Activated T-helper 1 cell treated with Interleukin-2 at 50 U/mL for 16 hours (primary cell): Measurements from ENCODE around the gene RNF40.
A peak's percentile ranks its signal among the peaks of the same experiment; 100 is the strongest.

Experiments used
- DNase-seq: peaks from one replicate; pipeline ENCODE4 v3.0.0-alpha.2; 2020; ENCODE audit warnings: low read depth

RNF40 gene

DNA sequence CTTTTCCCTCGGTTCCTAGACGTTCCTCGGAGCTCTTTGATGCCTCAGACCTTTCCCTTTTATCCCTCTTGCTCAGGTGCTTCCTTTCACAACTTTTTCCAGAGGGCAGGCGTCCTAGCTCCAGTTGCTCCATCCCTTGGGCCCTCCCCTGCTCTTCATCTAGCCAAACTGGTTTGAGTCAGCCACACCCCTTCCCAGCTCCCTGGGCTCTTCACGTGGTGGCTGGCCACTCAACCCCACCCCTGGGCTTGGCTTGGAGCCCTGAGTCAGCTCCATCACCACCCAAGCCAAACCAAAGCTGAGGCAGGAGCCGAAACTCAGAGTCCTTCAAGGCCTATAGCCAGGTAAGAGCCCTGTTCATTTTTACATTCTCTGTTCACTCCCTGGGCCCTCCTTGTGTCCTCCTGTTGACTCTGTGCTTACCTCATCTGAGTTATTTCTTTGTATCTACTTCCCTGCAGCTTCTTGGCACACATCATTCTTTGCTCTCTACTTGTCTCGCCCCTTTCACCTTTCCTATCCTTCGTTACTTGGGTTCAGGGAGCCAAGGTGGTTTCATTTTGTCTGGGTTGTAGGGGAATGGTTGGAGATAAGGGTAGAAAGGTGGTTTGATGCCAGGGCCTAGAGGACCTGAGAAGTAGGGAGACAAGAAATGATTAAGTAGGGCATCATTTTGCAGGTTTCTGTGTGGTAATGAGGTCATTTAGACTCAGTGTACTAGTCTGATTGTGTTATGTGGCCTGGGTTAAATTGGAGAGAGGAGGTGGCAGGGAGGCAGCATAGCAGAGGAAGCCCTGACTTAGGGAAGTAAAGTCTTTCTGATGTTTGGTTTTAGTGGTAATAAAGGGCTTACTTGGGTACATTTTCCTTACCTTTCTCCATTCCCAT lies 21.5 kb upstream of the RNF40 start:
- DNase-seq = no peak

DNA sequence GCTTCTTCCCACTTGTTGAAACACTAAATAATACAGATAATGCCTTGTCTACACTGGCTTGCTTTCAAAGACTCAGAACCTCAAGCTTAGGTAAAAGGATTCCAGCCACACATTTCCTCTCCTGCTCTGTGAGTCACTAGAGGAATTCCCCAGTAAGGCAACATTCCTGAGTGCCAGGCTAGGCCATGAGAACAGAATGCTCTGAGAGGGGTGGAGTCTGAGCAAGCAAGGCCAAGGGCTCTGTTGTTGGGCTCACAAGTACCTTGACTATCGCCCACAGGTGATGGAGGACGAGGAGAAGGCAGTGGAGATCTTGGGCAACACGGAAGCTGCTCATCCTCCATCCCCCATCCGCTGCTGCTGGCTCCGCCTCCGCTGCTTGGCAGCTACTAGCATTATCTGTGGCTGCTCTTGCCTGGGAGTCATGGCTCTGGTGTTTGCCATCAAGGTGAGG lies 20.6 kb upstream of the RNF40 start:
- no peak for DNase-seq

DNA sequence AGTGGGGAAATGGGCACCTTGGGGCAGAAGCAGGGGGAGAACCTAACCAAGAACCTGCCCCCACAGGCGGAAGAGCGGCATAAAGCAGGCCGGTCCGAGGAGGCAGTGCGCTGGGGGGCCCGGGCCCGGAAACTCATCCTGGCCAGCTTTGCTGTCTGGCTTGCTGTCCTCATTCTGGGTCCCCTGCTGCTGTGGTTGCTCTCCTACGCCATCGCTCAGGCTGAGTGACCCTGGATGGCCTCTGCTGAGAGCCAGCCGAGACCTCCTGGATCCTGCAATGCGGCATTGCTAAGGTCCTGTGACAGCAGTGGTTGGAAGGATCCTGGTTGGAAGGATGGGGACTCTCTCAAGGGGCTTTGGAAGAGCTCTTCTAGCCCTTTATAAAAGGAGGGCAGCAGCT lies 18.4 kb upstream of the RNF40 start:
- no peak for DNase-seq

DNA sequence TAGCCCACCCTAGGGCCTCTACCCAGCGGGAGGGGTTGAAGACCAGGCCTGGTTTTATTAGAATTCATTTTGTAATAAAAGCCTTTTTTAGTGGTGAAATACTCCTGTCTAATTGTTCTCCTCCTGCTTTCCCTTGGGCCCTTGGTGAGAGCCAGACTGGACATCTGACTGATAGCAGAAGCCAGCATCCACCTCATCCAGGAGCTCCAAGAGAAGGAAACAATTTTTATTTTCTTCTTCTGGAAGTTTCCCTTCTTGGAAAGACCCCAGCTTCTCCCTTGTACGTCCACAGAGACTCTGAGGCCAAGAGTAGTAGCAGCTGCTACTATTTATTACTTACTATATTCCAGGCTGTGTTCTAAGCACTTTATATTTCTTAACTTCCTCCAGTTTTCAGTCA lies 17.9 kb upstream of the RNF40 start:
- no peak for DNase-seq

DNA sequence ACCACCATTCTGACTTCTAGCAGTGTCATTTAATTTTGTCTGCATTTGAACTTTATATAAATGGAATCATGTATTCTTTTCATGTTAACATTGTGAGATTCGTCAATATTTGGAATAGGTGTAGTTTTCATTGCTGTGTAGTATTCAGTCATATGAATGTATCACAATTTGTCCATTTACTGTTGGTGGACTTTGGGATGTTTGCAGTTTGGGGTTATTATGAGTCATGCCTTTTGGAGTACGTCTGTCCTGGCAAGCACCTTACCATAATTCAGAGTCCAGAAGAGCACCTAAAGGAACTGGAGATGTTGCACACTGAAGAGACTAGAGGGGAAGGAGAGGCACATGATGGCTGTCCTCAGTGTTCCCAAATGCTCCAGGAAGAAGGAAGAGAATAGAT lies 17.0 kb upstream of the RNF40 start:
- no peak for DNase-seq

DNA sequence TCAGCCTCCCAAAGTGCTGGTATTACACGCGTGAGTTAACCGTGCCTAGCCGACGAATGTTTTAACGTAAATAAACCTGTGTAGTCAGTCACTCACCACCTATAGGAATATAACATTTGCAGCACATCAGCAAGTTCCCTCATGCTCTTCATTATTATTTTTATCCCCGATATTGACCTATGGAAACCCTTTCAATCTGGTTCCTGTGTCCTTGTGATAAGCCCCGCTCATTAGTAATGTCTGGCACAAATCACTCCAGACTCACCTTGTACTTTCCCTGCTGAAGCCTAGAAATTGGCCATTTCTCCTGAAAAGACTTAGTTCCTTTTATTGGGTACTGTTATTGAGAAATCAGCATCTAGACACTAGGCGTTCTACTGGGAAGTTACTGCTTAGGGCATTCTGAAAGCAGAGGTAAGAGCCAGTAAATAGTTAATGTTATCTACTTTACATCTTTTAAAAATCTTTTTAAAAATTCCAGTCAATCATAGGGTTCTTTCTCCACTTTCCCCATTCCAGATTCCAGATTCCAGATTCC lies 15.4 kb upstream of the RNF40 start:
- DNase-seq = no peak

DNA sequence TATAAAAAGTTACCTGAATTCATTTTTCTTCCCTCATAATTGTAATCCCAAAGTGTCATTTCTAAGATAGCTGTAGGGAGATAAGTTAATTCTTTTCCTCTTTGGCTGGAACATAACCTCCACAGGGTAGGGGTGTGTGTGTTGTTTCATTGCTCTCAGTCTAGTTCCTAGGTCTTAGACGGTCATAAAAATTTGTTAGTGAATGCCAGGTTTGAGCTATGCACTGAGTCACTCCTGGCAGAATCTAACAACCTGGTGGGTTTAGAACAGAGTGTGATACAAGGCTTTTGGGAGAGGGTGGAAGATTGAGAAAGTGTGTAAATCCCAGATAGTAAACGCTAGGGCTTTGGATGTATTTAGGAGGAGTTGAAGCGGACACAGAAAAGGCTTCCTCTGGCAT lies 14.8 kb upstream of the RNF40 start:
- DNase-seq = no peak

DNA sequence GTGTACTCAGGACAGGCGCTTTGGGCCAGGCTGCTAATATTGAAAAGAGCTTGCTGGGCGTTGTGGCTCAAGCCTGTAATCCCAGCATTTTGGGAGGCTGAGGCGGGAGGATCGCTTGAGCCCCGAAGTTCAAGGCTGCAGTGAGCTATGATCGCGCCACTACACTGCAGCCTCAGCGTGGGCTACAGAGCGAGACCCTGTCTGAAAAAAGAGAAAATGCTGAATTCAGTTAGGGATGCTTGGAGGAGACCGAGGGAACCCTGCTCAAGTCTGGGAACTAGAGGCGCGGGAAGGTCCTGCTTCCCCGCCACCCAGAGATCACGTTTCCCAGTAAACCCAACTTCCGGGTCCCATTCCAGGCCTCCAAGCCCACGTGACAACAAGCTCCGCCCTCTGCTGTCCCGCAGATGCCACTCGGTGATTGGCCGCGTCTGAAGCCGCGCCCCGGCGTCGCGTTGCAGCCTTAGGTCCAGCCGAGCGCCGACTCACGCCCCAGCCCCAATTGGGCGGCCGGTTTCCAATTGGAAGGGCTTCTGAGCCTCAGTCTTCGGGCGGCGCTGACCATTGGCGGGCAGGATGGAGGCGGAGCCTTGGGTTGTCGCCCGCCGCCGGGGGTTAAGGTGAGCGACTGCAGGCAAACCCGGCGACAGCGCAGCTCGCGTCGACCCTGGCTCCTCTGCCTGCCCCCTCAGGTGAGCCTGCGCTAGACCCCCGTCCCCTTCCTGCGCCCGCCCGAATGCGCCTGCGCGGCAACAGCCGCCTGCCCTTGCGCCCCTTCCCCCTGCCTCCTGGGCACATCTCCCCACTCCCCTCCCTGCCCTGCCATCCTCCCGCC lies 14.1 kb upstream of the RNF40 start, which contains the start of gene PHKG2:
Gene PHKG2, plus strand, starts transcription at position 627 of the 835 bp plus-strand sequence. CDS start 396 bp downstream, outside the sequence.
- DNase-seq = peak; percentile 95

DNA sequence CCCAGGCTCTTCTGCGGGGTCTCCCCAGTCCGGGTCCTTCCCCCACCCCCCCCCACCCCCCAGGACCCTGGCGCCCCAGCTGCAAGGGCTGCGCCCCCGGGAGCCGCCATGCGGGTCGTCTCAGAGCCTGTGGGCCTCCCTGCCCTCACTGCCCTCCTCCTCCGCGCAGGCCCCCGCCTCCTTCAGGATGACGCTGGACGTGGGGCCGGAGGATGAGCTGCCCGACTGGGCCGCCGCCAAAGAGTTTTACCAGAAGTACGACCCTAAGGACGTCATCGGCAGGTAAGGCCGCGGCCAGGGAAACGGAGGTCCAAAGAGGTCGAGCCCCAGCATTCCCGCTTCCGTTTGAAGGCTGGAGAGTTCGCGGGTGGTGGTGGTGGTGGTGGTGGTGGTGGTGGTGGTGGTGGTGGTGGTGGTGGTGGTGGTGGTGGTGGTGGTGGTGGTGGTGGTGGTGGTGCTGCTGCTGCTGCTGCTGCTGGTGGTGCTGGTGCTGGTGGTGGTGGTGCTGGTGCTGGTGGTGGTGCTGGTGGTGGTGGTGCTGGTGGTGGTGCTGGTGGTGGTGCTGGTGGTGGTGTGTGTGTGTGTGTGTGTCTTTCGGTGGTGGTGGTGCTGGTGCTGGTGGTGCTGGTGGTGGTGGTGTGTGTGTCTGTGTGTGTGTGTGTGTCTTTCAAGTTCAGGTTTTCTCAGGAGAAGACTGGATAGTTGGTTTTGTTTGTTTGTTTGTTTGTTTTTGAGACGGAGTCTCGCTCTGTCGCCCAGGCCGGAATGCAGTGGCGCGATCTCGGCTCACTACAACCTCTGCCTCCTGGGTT lies 13.3 kb upstream of the RNF40 start:
- no peak for DNase-seq

DNA sequence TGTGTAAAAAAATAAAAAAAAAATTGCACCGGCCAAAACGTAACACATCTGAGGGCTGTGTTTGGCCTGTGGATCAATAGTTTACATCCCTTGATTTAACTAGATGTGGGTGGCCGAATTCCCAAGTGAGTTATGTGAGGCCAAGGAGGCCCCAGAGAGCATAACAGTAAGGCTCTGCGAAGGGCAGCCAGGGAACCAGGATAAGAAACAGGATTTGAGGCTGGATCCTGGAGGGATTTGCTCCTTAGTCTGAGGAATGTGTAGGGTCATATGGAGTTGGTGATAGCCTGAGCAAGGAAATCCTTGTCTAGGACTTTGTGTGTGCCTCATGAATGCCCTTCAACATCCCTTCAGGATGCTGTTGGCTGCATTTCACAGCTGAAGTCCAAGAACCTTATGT lies 11.9 kb upstream of the RNF40 start:
- no peak for DNase-seq

DNA sequence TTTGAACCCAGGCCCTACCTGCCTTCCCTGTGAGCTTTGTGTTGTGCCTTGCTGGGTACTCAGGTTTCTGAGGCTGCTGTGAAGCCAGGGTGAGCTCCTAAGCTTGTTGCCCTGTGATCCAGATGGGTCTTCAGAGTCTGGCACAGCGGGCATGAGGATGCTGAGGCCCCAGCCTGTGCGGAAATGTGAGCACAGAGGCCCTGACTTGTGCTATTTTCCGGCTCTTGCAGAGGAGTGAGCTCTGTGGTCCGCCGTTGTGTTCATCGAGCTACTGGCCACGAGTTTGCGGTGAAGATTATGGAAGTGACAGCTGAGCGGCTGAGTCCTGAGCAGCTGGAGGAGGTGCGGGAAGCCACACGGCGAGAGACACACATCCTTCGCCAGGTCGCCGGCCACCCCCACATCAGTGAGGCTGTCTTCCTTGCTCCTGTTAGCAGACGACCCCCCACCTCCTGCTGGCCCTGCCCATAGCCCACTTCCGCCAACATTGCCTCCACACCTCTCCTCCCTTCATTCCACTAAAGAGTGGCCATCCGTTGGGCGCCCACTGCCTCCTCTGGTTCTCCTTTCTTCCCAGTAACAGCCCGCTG lies 11.2 kb upstream of the RNF40 start:
- no peak for DNase-seq

DNA sequence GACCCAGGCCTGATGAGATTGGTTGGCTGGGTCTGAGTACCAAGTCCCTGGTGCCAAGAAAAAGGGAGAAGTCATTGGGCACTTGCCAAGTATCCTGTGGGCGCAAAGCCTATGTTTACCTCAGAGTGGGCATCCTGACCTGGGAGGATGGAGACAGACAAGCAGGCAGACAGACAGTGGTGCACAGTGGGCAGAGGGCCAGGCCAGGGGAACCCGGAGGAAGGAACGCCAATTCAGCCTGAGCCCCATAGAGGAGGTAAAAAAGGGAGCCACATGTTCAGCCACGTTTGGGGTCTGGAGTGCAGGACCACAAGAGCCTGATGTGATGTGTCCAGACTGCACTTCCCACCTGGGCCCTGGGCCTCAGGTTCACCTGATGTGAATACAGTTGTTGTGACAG lies 8.5 kb upstream of the RNF40 start:
- no peak for DNase-seq

DNA sequence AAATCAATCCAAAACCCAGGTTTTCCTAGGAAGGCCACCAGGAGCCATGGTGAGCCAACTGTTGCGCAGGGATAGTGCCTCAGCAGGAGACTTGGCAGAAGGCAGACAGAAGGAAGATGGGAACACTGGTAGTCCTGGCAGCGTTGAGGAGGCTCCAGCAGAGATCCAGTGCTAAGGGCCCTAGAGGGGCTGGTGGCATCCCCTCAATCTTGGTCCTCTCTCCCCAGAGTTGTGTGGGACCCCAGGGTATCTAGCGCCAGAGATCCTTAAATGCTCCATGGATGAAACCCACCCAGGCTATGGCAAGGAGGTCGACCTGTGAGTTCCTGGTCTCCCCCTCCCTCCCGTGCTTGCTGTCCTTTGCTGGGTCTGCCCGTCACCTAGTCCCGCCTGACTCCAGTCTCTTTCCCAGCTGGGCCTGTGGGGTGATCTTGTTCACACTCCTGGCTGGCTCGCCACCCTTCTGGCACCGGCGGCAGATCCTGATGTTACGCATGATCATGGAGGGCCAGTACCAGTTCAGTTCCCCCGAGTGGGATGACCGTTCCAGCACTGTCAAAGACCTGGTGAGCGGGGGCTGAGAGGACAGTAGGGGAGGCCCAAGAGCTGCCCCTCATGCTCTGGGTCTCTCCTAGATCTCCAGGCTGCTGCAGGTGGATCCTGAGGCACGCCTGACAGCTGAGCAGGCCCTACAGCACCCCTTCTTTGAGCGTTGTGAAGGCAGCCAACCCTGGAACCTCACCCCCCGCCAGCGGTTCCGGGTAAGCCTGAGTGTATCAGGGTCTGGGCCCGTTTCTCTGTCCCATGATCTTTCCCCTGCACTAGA lies 6.0 kb upstream of the RNF40 start:
- no peak for DNase-seq

DNA sequence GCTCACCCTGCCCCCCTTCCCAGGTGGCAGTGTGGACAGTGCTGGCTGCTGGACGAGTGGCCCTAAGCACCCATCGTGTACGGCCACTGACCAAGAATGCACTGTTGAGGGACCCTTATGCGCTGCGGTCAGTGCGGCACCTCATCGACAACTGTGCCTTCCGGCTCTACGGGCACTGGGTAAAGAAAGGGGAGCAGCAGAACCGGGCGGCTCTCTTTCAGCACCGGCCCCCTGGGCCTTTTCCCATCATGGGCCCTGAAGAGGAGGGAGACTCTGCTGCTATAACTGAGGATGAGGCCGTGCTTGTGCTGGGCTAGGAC lies 5.4 kb upstream of the RNF40 start:
- no peak for DNase-seq

DNA sequence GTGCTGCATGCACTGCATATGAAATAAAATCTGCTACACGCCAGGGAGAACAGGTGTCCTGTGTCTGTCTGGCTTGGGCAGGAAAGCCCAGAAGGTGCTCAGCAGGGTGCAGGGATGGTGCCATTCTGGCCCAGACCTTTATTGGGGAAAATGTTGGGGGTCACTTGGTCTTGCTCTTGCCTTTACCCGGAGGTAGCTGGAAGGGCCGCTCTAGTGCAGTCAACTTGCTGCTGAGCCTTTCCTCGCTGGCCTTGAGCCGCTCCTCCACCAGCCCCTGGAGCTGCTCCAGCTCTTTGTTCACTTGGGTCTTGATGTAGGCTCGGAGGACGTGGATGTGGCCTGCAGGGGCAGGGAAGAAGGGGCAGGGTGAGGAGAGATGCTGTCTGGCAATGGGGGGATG lies 4.8 kb upstream of the RNF40 start:
- DNase-seq = no peak

DNA sequence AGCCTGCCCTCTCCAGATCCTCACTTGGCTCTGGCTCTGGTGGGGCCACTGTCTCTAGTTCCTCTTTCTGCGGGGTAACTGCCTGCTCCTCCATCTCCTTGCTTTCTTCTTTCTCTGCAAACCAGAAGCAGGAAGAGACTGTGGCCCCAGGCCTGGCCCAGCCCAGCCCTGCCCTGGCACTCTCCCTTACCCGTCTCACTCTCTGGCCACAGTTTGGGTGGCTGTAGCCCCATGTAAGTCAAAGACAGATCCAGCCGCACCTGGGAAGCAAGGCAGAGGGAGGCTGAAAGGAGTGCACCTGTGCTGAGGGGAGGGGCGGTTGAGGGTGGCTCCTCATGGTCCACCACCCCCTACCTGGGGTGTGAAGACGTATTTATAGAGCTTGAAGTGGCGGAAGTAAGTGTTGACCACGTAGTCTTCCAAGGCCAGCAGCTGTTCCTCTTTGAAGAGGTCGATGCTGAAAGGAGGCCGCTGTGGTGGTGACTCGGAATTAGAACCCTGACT lies 3.1 kb upstream of the RNF40 start:
- DNase-seq = no peak

DNA sequence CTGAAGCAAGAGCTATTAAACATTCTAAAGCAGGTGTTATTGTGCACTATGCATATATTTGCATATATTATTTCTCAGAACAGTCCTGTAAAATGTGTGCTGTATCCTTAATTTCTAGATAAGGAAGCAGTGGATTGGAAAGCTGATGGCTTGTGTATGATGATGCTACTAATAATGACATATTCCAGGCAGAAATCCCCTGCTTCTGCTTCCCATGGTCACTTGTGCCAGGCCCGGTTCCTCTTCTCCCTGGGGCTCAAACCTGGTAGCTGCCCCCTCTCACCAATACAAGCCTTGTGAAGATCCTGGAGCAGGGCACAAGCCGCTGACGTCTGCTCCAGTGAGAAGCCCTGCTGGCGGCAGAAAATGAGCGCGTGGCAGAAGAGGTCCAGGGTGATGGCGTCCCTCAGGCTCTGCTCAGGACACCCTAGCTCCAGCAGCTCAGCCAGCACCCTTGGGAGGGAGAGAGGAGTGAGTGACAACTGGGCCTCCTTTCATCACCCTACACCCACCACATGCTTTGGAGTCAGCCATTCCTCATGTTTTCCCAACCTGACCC lies 2.0 kb upstream of the RNF40 start:
- DNase-seq = no peak

DNA sequence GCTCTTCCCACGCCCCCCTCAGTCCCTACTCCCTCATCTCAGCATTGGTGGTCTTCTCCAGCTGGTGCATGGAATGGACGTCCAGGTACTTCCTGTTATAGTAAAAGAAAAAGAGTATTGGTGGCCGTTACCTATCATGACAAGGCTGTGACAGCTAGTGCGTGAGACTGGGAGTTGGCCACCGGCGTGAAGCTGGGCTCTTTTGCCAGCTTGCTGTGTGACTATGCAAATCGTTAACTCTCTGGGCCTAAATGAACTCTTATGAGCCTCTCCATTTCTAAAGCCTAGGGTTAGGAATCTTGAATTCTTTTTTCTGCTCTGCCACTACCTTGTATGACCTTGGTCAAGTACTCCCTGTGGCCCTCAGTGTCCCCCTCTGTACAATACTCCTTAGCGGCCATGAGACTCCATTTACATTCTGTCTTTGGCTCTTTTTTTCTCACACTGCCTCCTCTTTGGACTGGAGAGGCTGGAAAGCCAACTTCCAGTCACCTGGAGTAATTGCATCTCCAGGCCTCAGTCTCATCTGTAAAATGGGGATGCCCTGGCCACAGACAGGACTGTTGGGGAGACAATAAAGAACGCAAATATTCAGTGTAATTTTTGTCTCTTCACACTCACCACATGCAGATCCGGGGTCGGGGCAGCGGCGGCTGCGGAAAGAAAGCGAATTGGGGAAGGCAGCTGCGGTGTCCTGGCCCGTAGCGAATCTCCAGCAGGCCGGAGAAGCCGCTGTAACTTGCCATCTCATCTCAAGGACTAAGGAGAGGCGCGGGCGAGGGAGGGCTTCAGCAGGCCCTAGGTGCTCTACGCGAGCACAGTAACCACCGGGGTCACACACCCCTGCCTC lies 1.3 kb upstream of the RNF40 start:
- no peak for DNase-seq

DNA sequence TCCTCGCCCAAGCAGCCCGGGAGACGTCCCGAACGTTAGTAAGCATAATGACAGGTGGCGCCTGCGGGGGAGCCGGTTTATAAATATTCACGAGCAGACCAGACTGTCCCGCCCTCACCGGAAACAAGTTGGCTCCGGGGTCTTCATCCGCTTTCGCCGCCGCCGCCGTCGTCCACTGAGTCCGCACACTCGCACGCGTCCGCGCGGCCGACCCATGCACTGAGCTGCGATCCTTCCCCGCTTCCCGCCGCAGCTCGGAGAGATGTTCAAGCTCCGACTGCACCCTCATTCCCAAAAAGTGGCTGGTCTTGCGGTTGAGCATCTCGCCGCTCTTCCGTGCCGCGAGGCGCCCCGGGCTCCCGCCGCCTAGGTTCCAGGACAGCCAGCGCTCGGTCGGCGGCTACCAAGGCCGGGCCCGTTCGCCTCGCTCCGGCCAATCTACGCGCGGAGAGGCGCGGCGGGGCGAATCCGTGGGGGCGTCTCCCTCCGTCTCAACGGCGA lies 645 bp upstream of the RNF40 start:
- no peak for DNase-seq
